WTC11 (cell line): Measurements from ENCODE around the gene MSL3B.

ENCODE experiments used
- ATF1 ChIP-seq: sonication (generic); formaldehyde crosslinking; IDR thresholded peaks from 2 replicates; pipeline ENCODE4 v1.8.1; 2023; ENCODE audit warnings: mild to moderate bottlenecking, moderate library complexity, missing genetic modification reagents
- GABPB1 ChIP-seq: sonication (generic); formaldehyde crosslinking; IDR thresholded peaks from 2 replicates; pipeline ENCODE4 v1.8.1; 2023; ENCODE audit warnings: mild to moderate bottlenecking, missing genetic modification reagents
- JUN ChIP-seq: sonication (generic); formaldehyde crosslinking; IDR thresholded peaks from 2 replicates; pipeline ENCODE4 v1.8.0; 2023; ENCODE audit warnings: mild to moderate bottlenecking, missing genetic modification reagents
- NFE2L1 ChIP-seq: sonication (generic); formaldehyde crosslinking; IDR thresholded peaks from 2 replicates; pipeline ENCODE4 v1.8.1; 2023; ENCODE audit warnings: missing genetic modification reagents
- SP1 ChIP-seq: sonication (generic); formaldehyde crosslinking; conservative IDR thresholded peaks from 2 replicates; pipeline ENCODE4 v1.8.1; 2022; ENCODE audit warnings: missing genetic modification reagents
- TEAD1 ChIP-seq: sonication (generic); formaldehyde crosslinking; IDR thresholded peaks from 2 replicates; pipeline ENCODE4 v1.8.0; 2022; ENCODE audit warnings: mild to moderate bottlenecking, missing genetic modification reagents
- TP53 ChIP-seq: sonication (generic); formaldehyde crosslinking; IDR thresholded peaks from 2 replicates; pipeline ENCODE4 v1.8.1; 2023; ENCODE audit warnings: mild to moderate bottlenecking, missing genetic modification reagents
- ZNF121 ChIP-seq: sonication (generic); formaldehyde crosslinking; IDR thresholded peaks from 2 replicates; pipeline ENCODE4 v1.8.0; 2023; ENCODE audit warnings: missing genetic modification reagents
- ZNF138 ChIP-seq: sonication (generic); formaldehyde crosslinking; conservative IDR thresholded peaks from 2 replicates; pipeline ENCODE4 v1.8.1; 2022; ENCODE audit warnings: mild to moderate bottlenecking, moderate library complexity, missing genetic modification reagents
- ZNF232 ChIP-seq: sonication (generic); formaldehyde crosslinking; IDR thresholded peaks from 2 replicates; pipeline ENCODE4 v1.8.0; 2022; ENCODE audit warnings: mild to moderate bottlenecking, missing genetic modification reagents
- TF ChIP-seq, protein P1 (sequence below): fragments of 200-600 bp; IDR thresholded peaks from 2 replicates; pipeline ENCODE4 v1.8.0; 2022; ENCODE audit warnings: antibody characterized with exemption
- TF ChIP-seq, protein P2 (sequence below): sonication (generic); formaldehyde crosslinking; IDR thresholded peaks from 2 replicates; pipeline ENCODE4 v1.8.0; 2022; ENCODE audit warnings: mild to moderate bottlenecking, missing genetic modification reagents
- TF ChIP-seq, protein P3 (sequence below): sonication (generic); formaldehyde crosslinking; IDR thresholded peaks from 2 replicates; pipeline ENCODE4 v1.8.0; 2022; ENCODE audit warnings: mild to moderate bottlenecking, missing genetic modification reagents

DNA sequence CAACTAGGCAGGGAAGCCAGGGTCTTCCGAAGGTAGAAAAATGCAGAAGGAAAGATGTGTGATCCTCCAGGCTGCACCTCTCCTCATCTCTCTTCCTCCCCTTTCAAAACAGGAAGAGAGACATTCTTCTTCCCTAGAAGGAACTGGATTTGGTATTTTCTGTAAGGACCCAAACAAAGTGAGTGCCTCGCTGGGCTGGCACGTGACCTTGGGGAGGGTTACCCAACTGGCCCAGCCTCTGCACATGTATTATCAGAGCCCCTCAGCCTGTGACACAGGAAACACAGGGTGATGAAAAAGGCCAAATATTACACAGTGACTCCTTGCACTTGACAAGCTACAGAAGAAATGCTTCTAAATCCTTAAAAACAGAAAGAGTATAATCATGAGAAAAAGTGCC, 16.1 kb downstream of the MSL3B start:
- TF ChIP-seq NFE2L1 (CRISPR knock-in tag) (no peak), TP53 (CRISPR knock-in tag) (no peak), JUN (no peak), ZNF138 (no peak), ATF1 (no peak), ZNF121 (CRISPR knock-in tag) (no peak), GABPB1 (CRISPR knock-in tag) (no peak), ZNF232 (CRISPR knock-in tag) (no peak), SP1 (CRISPR knock-in tag) (no peak), TEAD1 (no peak)
- TF ChIP-seq, protein P1, sequence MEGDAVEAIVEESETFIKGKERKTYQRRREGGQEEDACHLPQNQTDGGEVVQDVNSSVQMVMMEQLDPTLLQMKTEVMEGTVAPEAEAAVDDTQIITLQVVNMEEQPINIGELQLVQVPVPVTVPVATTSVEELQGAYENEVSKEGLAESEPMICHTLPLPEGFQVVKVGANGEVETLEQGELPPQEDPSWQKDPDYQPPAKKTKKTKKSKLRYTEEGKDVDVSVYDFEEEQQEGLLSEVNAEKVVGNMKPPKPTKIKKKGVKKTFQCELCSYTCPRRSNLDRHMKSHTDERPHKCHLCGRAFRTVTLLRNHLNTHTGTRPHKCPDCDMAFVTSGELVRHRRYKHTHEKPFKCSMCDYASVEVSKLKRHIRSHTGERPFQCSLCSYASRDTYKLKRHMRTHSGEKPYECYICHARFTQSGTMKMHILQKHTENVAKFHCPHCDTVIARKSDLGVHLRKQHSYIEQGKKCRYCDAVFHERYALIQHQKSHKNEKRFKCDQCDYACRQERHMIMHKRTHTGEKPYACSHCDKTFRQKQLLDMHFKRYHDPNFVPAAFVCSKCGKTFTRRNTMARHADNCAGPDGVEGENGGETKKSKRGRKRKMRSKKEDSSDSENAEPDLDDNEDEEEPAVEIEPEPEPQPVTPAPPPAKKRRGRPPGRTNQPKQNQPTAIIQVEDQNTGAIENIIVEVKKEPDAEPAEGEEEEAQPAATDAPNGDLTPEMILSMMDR = no peak
- TF ChIP-seq, protein P2, sequence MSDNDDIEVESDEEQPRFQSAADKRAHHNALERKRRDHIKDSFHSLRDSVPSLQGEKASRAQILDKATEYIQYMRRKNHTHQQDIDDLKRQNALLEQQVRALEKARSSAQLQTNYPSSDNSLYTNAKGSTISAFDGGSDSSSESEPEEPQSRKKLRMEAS (CRISPR knock-in tag) = no peak
- TF ChIP-seq, protein P3, sequence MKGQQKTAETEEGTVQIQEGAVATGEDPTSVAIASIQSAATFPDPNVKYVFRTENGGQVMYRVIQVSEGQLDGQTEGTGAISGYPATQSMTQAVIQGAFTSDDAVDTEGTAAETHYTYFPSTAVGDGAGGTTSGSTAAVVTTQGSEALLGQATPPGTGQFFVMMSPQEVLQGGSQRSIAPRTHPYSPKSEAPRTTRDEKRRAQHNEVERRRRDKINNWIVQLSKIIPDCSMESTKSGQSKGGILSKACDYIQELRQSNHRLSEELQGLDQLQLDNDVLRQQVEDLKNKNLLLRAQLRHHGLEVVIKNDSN (CRISPR knock-in tag) = no peak
